Suppressor macrophage treated with lipopolysaccharide for 1 hour (primary cell): ENCODE measurements around the gene SMARCA2.

Source experiments
- DNase-seq, 3 donors: peaks; one replicate each; pipeline ENCODE4 v3.0.0-alpha.2; 2020 to 2022

The SMARCA2 gene

GRCh38 chr9:2016408-2017330 lies 1.5 kb downstream of the SMARCA2 start:
- peak; percentile 68 to 88 (median 77) for DNase-seq

- DNase-seq = peak; percentile 89 to 93 (median 91)
Measured at GRCh38 chr9:2017331-2018161, 2.4 kb downstream of the SMARCA2 start.

GRCh38 chr9:2018162-2018643 lies 3.1 kb downstream of the SMARCA2 start:
- no peak for DNase-seq

GRCh38 chr9:2018764-2019558 lies 3.8 kb downstream of the SMARCA2 start:
- no peak for DNase-seq

- DNase-seq = no peak
Measured at GRCh38 chr9:2019723-2020122, 4.6 kb downstream of the SMARCA2 start.

GRCh38 chr9:2021731-2022130 lies 6.6 kb downstream of the SMARCA2 start:
- no peak for DNase-seq

- no peak for DNase-seq
Measured at GRCh38 chr9:2022560-2022959, 7.4 kb downstream of the SMARCA2 start.

GRCh38 chr9:2023042-2023441 lies 7.9 kb downstream of the SMARCA2 start:
- DNase-seq = no peak

- DNase-seq = peak in 2 of 3 donors; percentile 18 to 38
Measured at GRCh38 chr9:2023532-2023931, 8.4 kb downstream of the SMARCA2 start.

- peak; percentile 29 to 60 (median 42) for DNase-seq
Measured at GRCh38 chr9:2024888-2025782, 10.0 kb downstream of the SMARCA2 start.

GRCh38 chr9:2026220-2026997 lies 11.3 kb downstream of the SMARCA2 start:
- peak; percentile 6 to 31 (median 27) for DNase-seq

GRCh38 chr9:2027543-2028160 lies 12.5 kb downstream of the SMARCA2 start:
- peak; percentile 31 to 65 (median 48) for DNase-seq

GRCh38 chr9:2028888-2029287 lies 13.7 kb downstream of the SMARCA2 start:
- no peak for DNase-seq

GRCh38 chr9:2029666-2030170 lies 14.6 kb downstream of the SMARCA2 start:
- DNase-seq = no peak

- DNase-seq = no peak
Measured at GRCh38 chr9:2032234-2032633, 17.1 kb downstream of the SMARCA2 start.

- no peak for DNase-seq
Measured at GRCh38 chr9:2036844-2037243, 21.7 kb downstream of the SMARCA2 start.

- DNase-seq = no peak
Measured at GRCh38 chr9:2039294-2040180, 24.4 kb downstream of the SMARCA2 start.

- no peak for DNase-seq
Measured at GRCh38 chr9:2040828-2041227, 25.7 kb downstream of the SMARCA2 start.

GRCh38 chr9:2041736-2042135 lies 26.6 kb downstream of the SMARCA2 start:
- DNase-seq = no peak
